ENCODE measurements around the gene NEK6.
A peak's percentile ranks its signal among the peaks of the same experiment; 100 is the strongest.

NEK6 gene

GRCh38 chr9:124392254-124392870, 134.6 kb downstream of the NEK6 start:
- intact Hi-C loops (cut with micrococcal nuclease), result no loop called here
- H3K27me3 Mint-ChIP-seq, result no peaks in the 10 kb centered on the region
- peaks cover 19% of the 10 kb centered on the region for H3K36me3 Mint-ChIP-seq (ENCODE audit: low read depth)
- no peaks in the 10 kb centered on the region for H3K9me3 Mint-ChIP-seq
- H3K4me1 Mint-ChIP-seq (ENCODE audit: low read depth), result peaks cover 79% of the 10 kb centered on the region
- no peak overlapping the region for H3K27ac Mint-ChIP-seq
- no peak overlapping the region for H3K4me3 Mint-ChIP-seq

GRCh38 chr9:124392871-124393460, 135.2 kb downstream of the NEK6 start:
- intact Hi-C loops (cut with micrococcal nuclease), result no loop called here
- Mint-ChIP-seq H3K27me3 (no peaks in the 10 kb centered on the region), H3K27ac (no peak overlapping the region), H3K4me3 (no peak overlapping the region), H3K36me3 (ENCODE audit: low read depth) (peaks cover 21% of the 10 kb centered on the region), H3K9me3 (no peaks in the 10 kb centered on the region), H3K4me1 (ENCODE audit: low read depth) (peaks cover 76% of the 10 kb centered on the region)

DNA sequence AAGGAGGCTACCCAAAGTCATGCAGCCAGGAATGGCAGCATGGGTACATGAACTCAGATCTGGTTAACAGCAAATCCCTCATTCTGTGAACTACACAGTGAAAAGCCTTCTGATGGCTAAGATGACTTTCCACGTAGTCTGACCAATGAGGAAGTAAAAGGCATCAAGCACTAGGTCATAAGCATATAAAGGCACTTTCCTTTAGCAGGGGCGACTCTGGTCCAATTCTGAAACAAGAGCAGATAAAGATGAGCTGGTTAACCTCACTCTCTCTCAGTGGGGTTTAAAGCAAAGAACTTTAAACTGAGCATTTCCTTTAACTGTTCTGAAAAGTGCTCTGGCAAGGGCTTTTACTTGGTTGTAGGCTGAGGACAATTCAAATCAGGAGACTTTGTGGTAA, 136.4 kb downstream of the NEK6 start:
- Mint-ChIP-seq H3K27ac (no peak overlapping the region), H3K27me3 (no peaks in the 10 kb centered on the region), H3K4me3 (no peak overlapping the region), H3K9me3 (no peaks in the 10 kb centered on the region), H3K36me3 (ENCODE audit: low read depth) (peaks cover 29% of the 10 kb centered on the region), H3K4me1 (ENCODE audit: low read depth) (peaks cover 71% of the 10 kb centered on the region)
- intact Hi-C loops (cut with micrococcal nuclease), result no loop called here

DNA sequence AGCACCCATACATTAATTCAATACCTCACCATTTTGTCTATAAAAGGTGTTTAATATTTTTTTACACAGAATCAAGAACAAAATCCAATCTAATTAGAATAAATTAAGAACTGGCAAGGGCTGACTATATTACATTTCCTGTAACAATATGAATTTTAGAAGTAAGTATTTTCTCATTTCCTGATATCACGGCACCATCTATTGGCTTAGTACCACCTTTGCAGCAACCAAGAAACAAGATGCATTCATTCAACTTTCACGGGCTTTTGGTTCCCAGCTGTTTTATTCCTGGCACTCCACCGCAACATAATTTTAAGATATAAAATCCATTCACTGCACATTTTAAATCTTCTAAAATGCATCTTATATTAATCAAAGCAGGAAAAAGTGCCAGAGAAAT, 136.8 kb downstream of the NEK6 start:
- no peaks in the 10 kb centered on the region for H3K9me3 Mint-ChIP-seq
- no peaks in the 10 kb centered on the region for H3K27me3 Mint-ChIP-seq
- H3K36me3 Mint-ChIP-seq (ENCODE audit: low read depth), result peaks cover 30% of the 10 kb centered on the region
- H3K4me1 Mint-ChIP-seq (ENCODE audit: low read depth), result peaks cover 71% of the 10 kb centered on the region
- H3K4me3 Mint-ChIP-seq, result no peak overlapping the region
- H3K27ac Mint-ChIP-seq, result no peak overlapping the region
- intact Hi-C loops (cut with micrococcal nuclease), result no loop called here

DNA sequence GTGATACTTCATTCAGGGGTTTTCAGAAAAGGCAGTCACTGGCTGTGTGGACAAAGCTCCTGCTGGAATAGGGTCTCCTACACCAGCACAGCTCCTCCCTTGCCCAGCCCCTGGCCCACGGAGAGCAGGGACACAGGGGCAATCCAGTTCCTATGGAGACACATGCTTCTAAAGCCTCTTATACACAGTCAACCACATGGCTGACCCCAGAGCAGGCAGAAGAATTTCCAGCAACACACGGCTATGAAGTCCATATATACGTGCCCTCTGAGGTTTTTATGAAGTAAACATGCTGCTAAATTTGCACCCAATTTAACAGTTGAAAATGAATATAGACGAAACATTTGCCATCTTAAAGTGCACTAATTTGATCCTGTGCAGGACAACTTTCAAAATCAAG, 138.1 kb downstream of the NEK6 start:
- Mint-ChIP-seq H3K36me3 (ENCODE audit: low read depth) (peaks cover 38% of the 10 kb centered on the region), H3K27me3 (no peaks in the 10 kb centered on the region), H3K4me3 (no peak overlapping the region), H3K4me1 (ENCODE audit: low read depth) (peaks cover 71% of the 10 kb centered on the region), H3K27ac (no peak overlapping the region), H3K9me3 (no peaks in the 10 kb centered on the region)
- intact Hi-C loops (cut with micrococcal nuclease), result no loop called here

- H3K36me3 Mint-ChIP-seq (ENCODE audit: low read depth), result peaks cover 64% of the 10 kb centered on the region
- no peak overlapping the region for H3K4me3 Mint-ChIP-seq
- no peaks in the 10 kb centered on the region for H3K27me3 Mint-ChIP-seq
- intact Hi-C loops (cut with micrococcal nuclease), result no loop called here
- H3K4me1 Mint-ChIP-seq (ENCODE audit: low read depth), result peaks cover 60% of the 10 kb centered on the region
- H3K9me3 Mint-ChIP-seq, result no peaks in the 10 kb centered on the region
- no peak overlapping the region for H3K27ac Mint-ChIP-seq
Measured at GRCh38 chr9:124398191-124398935, 140.6 kb downstream of the NEK6 start.

- intact Hi-C loops (cut with micrococcal nuclease), result no loop called here
- no peak overlapping the region for H3K4me3 Mint-ChIP-seq
- peak overlapping the region; percentile 43 for H3K27ac Mint-ChIP-seq
- peaks cover 51% of the 10 kb centered on the region for H3K4me1 Mint-ChIP-seq (ENCODE audit: low read depth)
- H3K9me3 Mint-ChIP-seq, result no peaks in the 10 kb centered on the region
- no peaks in the 10 kb centered on the region for H3K27me3 Mint-ChIP-seq
- peaks cover 74% of the 10 kb centered on the region for H3K36me3 Mint-ChIP-seq (ENCODE audit: low read depth)
Measured at GRCh38 chr9:124399323-124399967, 141.7 kb downstream of the NEK6 start.

DNA sequence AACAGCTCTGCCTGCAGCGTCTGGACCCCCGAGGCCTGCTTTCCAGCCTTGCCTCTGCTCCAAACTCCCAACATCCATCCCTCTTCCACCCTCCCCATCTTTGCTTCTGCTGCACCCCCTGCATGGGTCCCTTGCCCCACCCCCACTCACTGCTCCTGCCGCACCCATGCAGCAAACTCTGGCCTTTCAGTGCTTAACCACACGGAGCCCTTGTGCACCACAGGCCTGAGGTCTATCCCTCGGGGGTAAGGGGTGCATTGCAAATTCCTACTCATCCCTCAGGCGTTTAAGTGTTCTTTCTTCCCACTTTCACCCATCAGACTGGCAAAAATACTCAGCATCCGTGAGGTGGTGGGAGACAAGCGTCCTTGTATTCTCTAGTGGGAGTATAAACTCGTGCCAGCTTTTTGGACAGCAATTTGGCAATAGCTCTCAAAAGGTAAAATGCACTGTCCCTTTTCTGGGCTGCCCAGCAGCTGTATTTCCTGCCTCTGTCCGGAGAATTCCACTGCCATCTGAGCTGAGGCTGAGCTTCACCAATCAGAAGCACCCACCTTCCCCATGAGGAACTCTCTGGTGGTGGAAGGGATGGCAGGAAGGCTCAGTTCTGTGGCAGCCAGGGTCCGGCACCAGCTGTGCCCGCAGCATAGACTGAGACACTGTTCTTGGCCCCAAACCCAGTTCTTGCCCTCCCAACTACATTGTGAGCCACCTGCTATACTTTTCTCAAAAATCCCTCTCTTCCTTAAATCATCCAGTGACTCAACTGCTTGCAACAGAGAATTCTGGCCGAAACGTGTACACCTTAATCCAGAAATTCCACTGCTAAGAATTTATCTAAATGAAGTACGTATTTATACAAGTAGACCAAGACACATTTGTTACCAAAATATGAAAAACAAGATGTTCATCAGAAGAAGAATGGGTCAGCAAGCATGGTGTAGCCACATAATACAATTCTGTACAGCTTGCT, 142.5 kb downstream of the NEK6 start:
- intact Hi-C loops (cut with micrococcal nuclease), result no loop called here
- H3K4me3 Mint-ChIP-seq, result no peak overlapping the region
- peaks cover 82% of the 10 kb centered on the region for H3K36me3 Mint-ChIP-seq (ENCODE audit: low read depth)
- peaks cover 46% of the 10 kb centered on the region for H3K4me1 Mint-ChIP-seq (ENCODE audit: low read depth)
- H3K27ac Mint-ChIP-seq, result peak overlapping the region; percentile 43
- H3K27me3 Mint-ChIP-seq, result no peaks in the 10 kb centered on the region
- no peaks in the 10 kb centered on the region for H3K9me3 Mint-ChIP-seq
